HepG2 (cell line): ENCODE data around the gene TNNT1. TPM values are rescaled to one million over a fixed set of nuclear protein-coding genes. Genes with fewer than 3 reads are reported as not detected.

Source experiments
- ARID2 ChIP-seq: sonication (generic); formaldehyde crosslinking; IDR thresholded peaks from 2 replicates; pipeline ENCODE4 v1.8.1; 2022; ENCODE audit warnings: mild to moderate bottlenecking, missing genetic modification reagents, borderline replicate concordance
- BRD4 ChIP-seq: sonication (generic); formaldehyde crosslinking; IDR thresholded peaks from 2 replicates; pipeline ENCODE4 v1.4.0; 2020; ENCODE audit warnings: missing genetic modification reagents
- MTERF4 ChIP-seq: sonication (generic); formaldehyde crosslinking; IDR thresholded peaks from 2 replicates; pipeline ENCODE4 v1.8.0; 2023; ENCODE audit warnings: mild to moderate bottlenecking, missing genetic modification reagents
- NCOA5 ChIP-seq: sonication (generic); formaldehyde crosslinking; IDR thresholded peaks from 2 replicates; pipeline ENCODE4 v1.4.0; 2020; ENCODE audit warnings: missing genetic modification reagents
- SMARCC2 ChIP-seq: fragments of 450-650 bp; IDR thresholded peaks from 2 replicates; pipeline ENCODE4 v1.6.1; 2017; ENCODE audit warnings: antibody characterized with exemption, mild to moderate bottlenecking
- SOX6 ChIP-seq, 2 experiments: fragments of 450-650 bp in 1 of 2; sonication (generic) in 1 of 2; formaldehyde crosslinking in 1 of 2; IDR thresholded peaks; 2 replicates each; pipeline versions ENCODE4 v1.4.0 to v1.6.1; 2017 to 2020; ENCODE audit warnings: antibody characterized with exemption in 1 of 2, mild to moderate bottlenecking in 1 of 2, missing genetic modification reagents in 1 of 2
- ZFYVE20 ChIP-seq: sonication (generic); formaldehyde crosslinking; IDR thresholded peaks from 2 replicates; pipeline ENCODE4 v1.8.0; 2023; ENCODE audit warnings: low read depth, mild to moderate bottlenecking, moderate library complexity, missing genetic modification reagents, borderline replicate concordance
- ZNF234 ChIP-seq: sonication (generic); formaldehyde crosslinking; conservative IDR thresholded peaks from 2 replicates; pipeline ENCODE4 v1.5.1; 2020; ENCODE audit warnings: mild to moderate bottlenecking, missing genetic modification reagents
- ZNF235 ChIP-seq: sonication (generic); formaldehyde crosslinking; IDR thresholded peaks from 2 replicates; pipeline ENCODE4 v1.8.1; 2023; ENCODE audit warnings: mild to moderate bottlenecking, missing genetic modification reagents, borderline replicate concordance
- ZNF431 ChIP-seq: sonication (generic); formaldehyde crosslinking; IDR thresholded peaks from 2 replicates; pipeline ENCODE4 v1.9.0; 2022; ENCODE audit warnings: missing genetic modification reagents, low read depth, mild to moderate bottlenecking, borderline replicate concordance
- ZNF704 ChIP-seq: sonication (generic); formaldehyde crosslinking; IDR thresholded peaks from 2 replicates; pipeline ENCODE4 v1.8.1; 2023; ENCODE audit warnings: mild to moderate bottlenecking, inconsistent platforms, moderate library complexity, missing genetic modification reagents, borderline replicate concordance
- polyA plus RNA-seq, 8 experiments: library from polyadenylated mRNA; depleted of rRNA in 3 of 8; stranded (reverse) in 7 of 8; unstranded in 1 of 8; fragments of >200 nt; fragmentation: Illumina TruSeq in 4 of 8; extraction: Trizol in 4 of 8; gene quantifications; 2 replicates each; pipeline versions ENCODE4 v1.2.1 to v1.2.3, GENCODE V29; 2011 to 2016; ENCODE audit warnings: low read depth in 4 of 8, missing spikeins in 1 of 8, mixed read lengths in 1 of 8; ENCODE audit not compliant: insufficient read depth in 1 of 8
- total RNA-seq, 5 experiments: library from RNA; depleted of rRNA; stranded (reverse); fragments of >200 nt; fragmentation: Illumina TruSeq; extraction: Trizol; gene quantifications; 2 replicates each; pipeline ENCODE4 v1.2.3, GENCODE V29; 2016; ENCODE audit warnings: low read depth in 1 of 5
- TF ChIP-seq, protein P1 (sequence below): IDR thresholded peaks from 2 replicates; pipeline ENCODE4 v1.6.1; 2018; ENCODE audit warnings: missing genetic modification reagents
- TF ChIP-seq, protein P2 (sequence below): IDR thresholded peaks from 2 replicates; pipeline ENCODE4 v1.4.0; 2020; ENCODE audit warnings: mild to moderate bottlenecking, missing genetic modification reagents
- TF ChIP-seq, protein P3 (sequence below): sonication (generic); formaldehyde crosslinking; IDR thresholded peaks from 2 replicates; pipeline ENCODE4 v1.5.1; 2020; ENCODE audit warnings: mild to moderate bottlenecking, missing genetic modification reagents
- TF ChIP-seq, protein P4 (sequence below): sonication (generic); formaldehyde crosslinking; IDR thresholded peaks from 2 replicates; pipeline ENCODE4 v1.4.0; 2020; ENCODE audit warnings: missing genetic modification reagents, mild to moderate bottlenecking, borderline replicate concordance

TNNT1 gene
- total and polyA plus RNA-seq, 2 of the 13 experiments (the other 11 are each of a cell fraction or from before 2014, with no cell fraction given): 1.3 to 2.4 TPM

DNA sequence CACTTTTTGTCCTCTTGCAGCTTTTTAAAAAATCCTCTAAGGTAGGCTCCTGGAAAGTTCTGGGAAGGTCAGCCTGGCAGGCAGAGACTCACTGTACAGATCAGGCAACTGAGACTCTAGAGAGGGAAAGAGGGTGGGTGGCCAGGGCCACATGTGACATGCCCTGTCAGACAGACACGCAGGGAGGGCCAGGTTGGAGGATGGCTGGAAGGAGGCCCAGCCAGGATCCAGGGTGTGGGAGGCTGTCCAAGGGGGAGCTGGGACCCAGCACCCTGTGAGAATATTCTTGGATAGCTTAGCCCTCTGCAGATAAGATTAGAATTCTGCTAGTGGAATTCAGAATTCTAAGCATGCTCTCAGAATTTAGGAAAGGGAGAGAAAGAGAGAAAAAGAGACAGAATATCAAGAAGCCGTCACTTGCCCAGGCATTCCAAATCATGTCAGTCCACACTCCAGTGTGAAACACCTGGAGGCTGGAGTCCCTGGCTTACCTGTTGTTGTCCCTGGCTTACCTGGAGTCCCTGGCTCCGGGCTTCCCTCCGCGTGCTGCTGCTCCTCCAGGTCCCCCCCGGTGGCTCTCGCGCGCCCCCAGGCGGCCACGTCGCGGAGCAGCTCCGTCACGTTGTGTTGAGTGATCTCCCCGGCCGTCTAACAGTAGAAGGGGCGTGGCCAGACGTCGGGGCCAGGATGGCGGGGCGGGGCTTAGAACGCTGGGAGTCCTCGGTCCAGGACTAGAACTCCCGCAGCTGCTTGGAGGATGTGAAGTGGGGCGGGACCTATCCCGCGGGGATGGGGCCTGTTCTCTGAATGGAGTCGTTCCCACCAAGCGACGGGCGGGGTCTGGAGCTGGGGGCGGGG, 11.4 kb upstream of the TNNT1 start (continued):
- TF ChIP-seq, protein P1, sequence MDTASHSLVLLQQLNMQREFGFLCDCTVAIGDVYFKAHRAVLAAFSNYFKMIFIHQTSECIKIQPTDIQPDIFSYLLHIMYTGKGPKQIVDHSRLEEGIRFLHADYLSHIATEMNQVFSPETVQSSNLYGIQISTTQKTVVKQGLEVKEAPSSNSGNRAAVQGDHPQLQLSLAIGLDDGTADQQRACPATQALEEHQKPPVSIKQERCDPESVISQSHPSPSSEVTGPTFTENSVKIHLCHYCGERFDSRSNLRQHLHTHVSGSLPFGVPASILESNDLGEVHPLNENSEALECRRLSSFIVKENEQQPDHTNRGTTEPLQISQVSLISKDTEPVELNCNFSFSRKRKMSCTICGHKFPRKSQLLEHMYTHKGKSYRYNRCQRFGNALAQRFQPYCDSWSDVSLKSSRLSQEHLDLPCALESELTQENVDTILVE (CRISPR knock-in tag): no peak
- TF ChIP-seq, protein P2, sequence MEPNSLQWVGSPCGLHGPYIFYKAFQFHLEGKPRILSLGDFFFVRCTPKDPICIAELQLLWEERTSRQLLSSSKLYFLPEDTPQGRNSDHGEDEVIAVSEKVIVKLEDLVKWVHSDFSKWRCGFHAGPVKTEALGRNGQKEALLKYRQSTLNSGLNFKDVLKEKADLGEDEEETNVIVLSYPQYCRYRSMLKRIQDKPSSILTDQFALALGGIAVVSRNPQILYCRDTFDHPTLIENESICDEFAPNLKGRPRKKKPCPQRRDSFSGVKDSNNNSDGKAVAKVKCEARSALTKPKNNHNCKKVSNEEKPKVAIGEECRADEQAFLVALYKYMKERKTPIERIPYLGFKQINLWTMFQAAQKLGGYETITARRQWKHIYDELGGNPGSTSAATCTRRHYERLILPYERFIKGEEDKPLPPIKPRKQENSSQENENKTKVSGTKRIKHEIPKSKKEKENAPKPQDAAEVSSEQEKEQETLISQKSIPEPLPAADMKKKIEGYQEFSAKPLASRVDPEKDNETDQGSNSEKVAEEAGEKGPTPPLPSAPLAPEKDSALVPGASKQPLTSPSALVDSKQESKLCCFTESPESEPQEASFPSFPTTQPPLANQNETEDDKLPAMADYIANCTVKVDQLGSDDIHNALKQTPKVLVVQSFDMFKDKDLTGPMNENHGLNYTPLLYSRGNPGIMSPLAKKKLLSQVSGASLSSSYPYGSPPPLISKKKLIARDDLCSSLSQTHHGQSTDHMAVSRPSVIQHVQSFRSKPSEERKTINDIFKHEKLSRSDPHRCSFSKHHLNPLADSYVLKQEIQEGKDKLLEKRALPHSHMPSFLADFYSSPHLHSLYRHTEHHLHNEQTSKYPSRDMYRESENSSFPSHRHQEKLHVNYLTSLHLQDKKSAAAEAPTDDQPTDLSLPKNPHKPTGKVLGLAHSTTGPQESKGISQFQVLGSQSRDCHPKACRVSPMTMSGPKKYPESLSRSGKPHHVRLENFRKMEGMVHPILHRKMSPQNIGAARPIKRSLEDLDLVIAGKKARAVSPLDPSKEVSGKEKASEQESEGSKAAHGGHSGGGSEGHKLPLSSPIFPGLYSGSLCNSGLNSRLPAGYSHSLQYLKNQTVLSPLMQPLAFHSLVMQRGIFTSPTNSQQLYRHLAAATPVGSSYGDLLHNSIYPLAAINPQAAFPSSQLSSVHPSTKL: no peak
- no peak for TF ChIP-seq BRD4 (CRISPR knock-in tag)
- TF ChIP-seq ZFYVE20: no peak
- TF ChIP-seq, protein P3, sequence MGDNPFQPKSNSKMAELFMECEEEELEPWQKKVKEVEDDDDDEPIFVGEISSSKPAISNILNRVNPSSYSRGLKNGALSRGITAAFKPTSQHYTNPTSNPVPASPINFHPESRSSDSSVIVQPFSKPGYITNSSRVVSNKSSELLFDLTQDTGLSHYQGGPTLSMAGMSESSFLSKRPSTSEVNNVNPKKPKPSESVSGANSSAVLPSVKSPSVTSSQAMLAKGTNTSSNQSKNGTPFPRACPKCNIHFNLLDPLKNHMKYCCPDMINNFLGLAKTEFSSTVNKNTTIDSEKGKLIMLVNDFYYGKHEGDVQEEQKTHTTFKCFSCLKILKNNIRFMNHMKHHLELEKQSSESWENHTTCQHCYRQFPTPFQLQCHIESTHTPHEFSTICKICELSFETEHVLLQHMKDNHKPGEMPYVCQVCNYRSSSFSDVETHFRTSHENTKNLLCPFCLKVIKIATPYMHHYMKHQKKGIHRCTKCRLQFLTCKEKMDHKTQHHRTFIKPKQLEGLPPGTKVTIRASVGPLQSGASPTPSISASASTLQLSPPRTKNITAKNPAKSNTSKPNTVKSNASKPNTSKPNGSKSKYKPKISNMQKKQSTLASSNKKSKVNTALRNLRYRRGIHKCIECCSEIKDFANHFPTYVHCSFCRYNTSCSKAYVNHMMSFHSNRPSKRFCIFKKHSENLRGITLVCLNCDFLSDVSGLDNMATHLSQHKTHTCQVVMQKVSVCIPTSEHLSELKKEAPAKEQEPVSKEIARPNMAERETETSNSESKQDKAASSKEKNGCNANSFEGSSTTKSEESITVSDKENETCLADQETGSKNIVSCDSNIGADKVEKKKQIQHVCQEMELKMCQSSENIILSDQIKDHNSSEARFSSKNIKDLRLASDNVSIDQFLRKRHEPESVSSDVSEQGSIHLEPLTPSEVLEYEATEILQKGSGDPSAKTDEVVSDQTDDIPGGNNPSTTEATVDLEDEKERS: 0 out of 2 replicates have a peak, but pooled peaks have one; percentile 47
- no peak for TF ChIP-seq ZNF235 (CRISPR knock-in tag)
- TF ChIP-seq, protein P4, sequence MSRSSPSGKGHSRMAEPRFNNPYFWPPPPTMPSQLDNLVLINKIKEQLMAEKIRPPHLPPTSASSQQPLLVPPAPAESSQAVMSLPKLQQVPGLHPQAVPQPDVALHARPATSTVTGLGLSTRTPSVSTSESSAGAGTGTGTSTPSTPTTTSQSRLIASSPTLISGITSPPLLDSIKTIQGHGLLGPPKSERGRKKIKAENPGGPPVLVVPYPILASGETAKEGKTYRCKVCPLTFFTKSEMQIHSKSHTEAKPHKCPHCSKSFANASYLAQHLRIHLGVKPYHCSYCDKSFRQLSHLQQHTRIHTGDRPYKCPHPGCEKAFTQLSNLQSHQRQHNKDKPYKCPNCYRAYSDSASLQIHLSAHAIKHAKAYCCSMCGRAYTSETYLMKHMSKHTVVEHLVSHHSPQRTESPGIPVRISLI (CRISPR knock-in tag): no peak
- no peak for TF ChIP-seq NCOA5 (CRISPR knock-in tag)
- no peak for TF ChIP-seq MTERF4 (CRISPR knock-in tag)
- no peak for TF ChIP-seq ARID2 (CRISPR knock-in tag)
- no peak for TF ChIP-seq SMARCC2
- no peak for TF ChIP-seq SOX6 (IDR thresholded peaks at IDR 0.05)
- no peak for TF ChIP-seq SOX6 (CRISPR knock-in tag; IDR thresholded peaks at IDR 0.05)
- TF ChIP-seq ZNF704 (CRISPR knock-in tag): no peak
- no peak for TF ChIP-seq ZNF234 (CRISPR knock-in tag)
- TF ChIP-seq ZNF431 (CRISPR knock-in tag): no peak
